Neural progenitor cell (in vitro differentiated cells): ENCODE results near the gene PMPCA. TPM values are rescaled to one million over a fixed set of nuclear protein-coding genes. Genes with fewer than 3 reads are reported as not detected.
A peak's percentile ranks its signal among the peaks of the same experiment; 100 is the strongest.

Source experiments
- DNase-seq: peaks from one replicate; pipeline ENCODE4 v3.0.0-alpha.2; 2016; ENCODE audit warnings: low spot score
- H2AFZ ChIP-seq: fragments of 200-600 bp; sonication (generic); replicated peaks from 2 replicates; pipeline ENCODE4 v1.6.1; 2016; ENCODE audit warnings: antibody characterized with exemption
- H3F3A ChIP-seq: fragments of 200-600 bp; sonication (generic); 2 replicates; pipeline ENCODE4 v1.6.1; 2016; ENCODE audit warnings: antibody characterized with exemption, low read depth
- H3K27ac ChIP-seq: fragments of 200-600 bp; sonication (generic); 2 replicates; pipeline ENCODE4 v1.5.1; 2016; ENCODE audit warnings: mild to moderate bottlenecking
- H3K27me3 ChIP-seq: fragments of 200-600 bp; sonication (generic); 2 replicates; pipeline ENCODE4 v1.6.1; 2016; ENCODE audit warnings: mild to moderate bottlenecking, moderate library complexity
- H3K36me3 ChIP-seq: fragments of 200-600 bp; sonication (generic); 2 replicates; pipeline ENCODE4 v1.5.1; 2016
- H3K4me1 ChIP-seq: fragments of 200-600 bp; sonication (generic); 2 replicates; pipeline ENCODE4 v1.6.1; 2016; ENCODE audit warnings: mixed run types
- H3K4me2 ChIP-seq: fragments of 200-600 bp; sonication (generic); 2 replicates; pipeline ENCODE4 v1.6.1; 2016
- H3K4me3 ChIP-seq: fragments of 200-600 bp; sonication (generic); 2 replicates; pipeline ENCODE4 v1.5.1; 2016
- H3K79me2 ChIP-seq: fragments of 200-600 bp; sonication (generic); 2 replicates; pipeline ENCODE4 v1.6.1; 2016; ENCODE audit warnings: low read depth
- H3K9ac ChIP-seq: fragments of 200-600 bp; sonication (generic); 2 replicates; pipeline ENCODE4 v1.6.1; 2016
- H3K9me3 ChIP-seq: fragments of 200-600 bp; sonication (generic); 2 replicates; pipeline ENCODE4 v1.5.1; 2016; ENCODE audit warnings: low read depth
- H4K20me1 ChIP-seq: fragments of 200-600 bp; sonication (generic); 2 replicates; pipeline ENCODE4 v1.6.1; 2016; ENCODE audit warnings: low read depth
- H3K27ac Mint-ChIP-seq: 3 replicates; pipeline ENCODE4 v1.8.0; 2021; ENCODE audit warnings: mixed read lengths
- H3K27me3 Mint-ChIP-seq: 2 replicates; pipeline ENCODE4 v1.8.0; 2022; ENCODE audit warnings: low read depth, mild to moderate bottlenecking, inconsistent platforms, moderate library complexity, mixed read lengths; ENCODE audit not compliant: insufficient read depth
- H3K36me3 Mint-ChIP-seq: 3 replicates; pipeline ENCODE4 v1.8.0; 2021; ENCODE audit warnings: mixed read lengths
- H3K4me1 Mint-ChIP-seq: 3 replicates; pipeline ENCODE4 v1.8.0; 2021; ENCODE audit warnings: mixed read lengths
- H3K4me3 Mint-ChIP-seq: 3 replicates; pipeline ENCODE4 v1.8.0; 2021; ENCODE audit warnings: mild to moderate bottlenecking, moderate library complexity, mixed read lengths
- H3K9me3 Mint-ChIP-seq: 3 replicates; pipeline ENCODE4 v1.8.0; 2020; ENCODE audit warnings: mixed read lengths
- EZH2 ChIP-seq: fragments of 200-600 bp; sonication (generic); IDR thresholded peaks from 2 replicates; pipeline ENCODE4 v1.6.1; 2017; ENCODE audit warnings: antibody characterized with exemption, mild to moderate bottlenecking, moderate library complexity
- EZH2phosphoT487 ChIP-seq: fragments of 200-600 bp; sonication (generic); IDR thresholded peaks from 2 replicates; pipeline ENCODE4 v1.6.1; 2017; ENCODE audit warnings: antibody characterized with exemption
- total RNA-seq: library from RNA; depleted of rRNA; stranded (reverse); fragments of >200 nt; gene quantifications from 2 replicates; pipeline ENCODE4 v1.2.3, GENCODE V29; 2015; ENCODE audit warnings: low replicate concordance
- TF ChIP-seq, protein P1 (sequence below): fragments of 200-600 bp; sonication (generic); IDR thresholded peaks from 2 replicates; pipeline ENCODE4 v1.5.1; 2017; ENCODE audit warnings: antibody characterized with exemption, mild to moderate bottlenecking

PMPCA gene
- total RNA-seq, 1 donor from 2014 or later, result 51.3 TPM

DNA sequence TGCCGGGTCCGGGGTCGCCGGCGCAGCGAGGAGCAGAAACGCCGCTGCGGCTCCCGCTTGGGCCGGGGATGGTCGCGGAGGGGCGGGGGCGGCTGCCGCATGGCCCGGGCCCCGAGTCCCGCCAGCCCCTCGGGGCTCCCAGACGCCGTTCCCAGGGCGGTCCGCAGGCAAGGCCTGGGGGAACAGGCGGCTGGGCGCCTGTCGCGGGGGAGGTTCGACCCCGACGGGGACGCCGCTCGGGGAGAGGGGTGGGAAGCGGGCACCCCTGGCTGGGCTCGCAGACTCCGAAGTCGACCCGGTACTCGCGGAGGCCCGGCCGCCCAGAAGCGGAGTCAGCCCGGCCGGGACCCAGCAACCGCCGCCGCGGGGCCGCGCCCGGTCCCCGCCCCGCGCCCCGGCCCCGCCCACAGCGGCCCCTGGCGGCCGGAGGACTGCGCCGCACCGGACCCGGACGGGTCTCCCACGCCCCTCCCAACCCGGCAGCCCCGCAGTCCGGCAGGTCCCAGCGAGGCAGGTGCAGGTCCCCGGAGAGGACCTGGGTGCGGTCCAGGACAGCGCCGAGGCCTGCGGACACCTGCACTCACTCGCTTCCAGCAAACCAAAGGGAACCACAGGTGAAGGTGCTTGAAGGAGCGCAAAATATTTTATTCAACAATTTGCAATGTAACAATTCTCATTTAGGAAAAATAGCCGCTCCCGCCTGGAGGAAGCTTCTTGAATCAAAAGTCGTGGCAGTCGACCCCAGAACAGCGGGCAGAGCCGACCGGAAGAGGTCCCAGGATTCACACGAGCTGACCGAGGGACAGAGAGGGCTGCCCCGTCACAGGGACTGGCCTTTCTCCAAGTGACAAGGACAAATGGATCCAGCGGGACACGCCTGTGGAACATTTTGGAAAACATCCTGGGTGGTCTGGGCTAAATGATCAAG is 29.3 kb downstream of the PMPCA start, which contains the start of gene INPP5E:
Gene INPP5E, minus strand, starts transcription at position 365 of the 928 bp plus-strand sequence. CDS start 426 bp downstream, outside the sequence.
- Histone ChIP-seq H3F3A (peaks cover 22% of the 10 kb centered on the region), H3K4me3 (peak within 1 kb of the TSS; percentile 99), H3K27ac (no peak within 1 kb of the TSS), H3K4me2 (peak within 1 kb of the TSS; percentile 98), H3K36me3 (no peaks in the 10 kb centered on the region), H4K20me1 (peaks cover 60% of the 10 kb centered on the region), H3K4me1 (peaks cover 9% of the 10 kb centered on the region), H3K27me3 (no peaks in the 10 kb centered on the region), H3K9me3 (no peaks in the 10 kb centered on the region), H3K79me2 (peaks cover 46% of the 10 kb centered on the region), H3K9ac (peak within 1 kb of the TSS; percentile 86), H2AFZ (peak within 1 kb of the TSS; percentile 89)
- Mint-ChIP-seq H3K9me3 (no peaks in the 10 kb centered on the region), H3K4me3 (peak within 1 kb of the TSS; percentile 90), H3K27me3 (peaks cover 19% of the 10 kb centered on the region), H3K27ac (no peak within 1 kb of the TSS), H3K4me1 (peaks cover 22% of the 10 kb centered on the region), H3K36me3 (peaks cover 23% of the 10 kb centered on the region)
- peak; percentile 86 for DNase-seq
- TF ChIP-seq, protein P1, sequence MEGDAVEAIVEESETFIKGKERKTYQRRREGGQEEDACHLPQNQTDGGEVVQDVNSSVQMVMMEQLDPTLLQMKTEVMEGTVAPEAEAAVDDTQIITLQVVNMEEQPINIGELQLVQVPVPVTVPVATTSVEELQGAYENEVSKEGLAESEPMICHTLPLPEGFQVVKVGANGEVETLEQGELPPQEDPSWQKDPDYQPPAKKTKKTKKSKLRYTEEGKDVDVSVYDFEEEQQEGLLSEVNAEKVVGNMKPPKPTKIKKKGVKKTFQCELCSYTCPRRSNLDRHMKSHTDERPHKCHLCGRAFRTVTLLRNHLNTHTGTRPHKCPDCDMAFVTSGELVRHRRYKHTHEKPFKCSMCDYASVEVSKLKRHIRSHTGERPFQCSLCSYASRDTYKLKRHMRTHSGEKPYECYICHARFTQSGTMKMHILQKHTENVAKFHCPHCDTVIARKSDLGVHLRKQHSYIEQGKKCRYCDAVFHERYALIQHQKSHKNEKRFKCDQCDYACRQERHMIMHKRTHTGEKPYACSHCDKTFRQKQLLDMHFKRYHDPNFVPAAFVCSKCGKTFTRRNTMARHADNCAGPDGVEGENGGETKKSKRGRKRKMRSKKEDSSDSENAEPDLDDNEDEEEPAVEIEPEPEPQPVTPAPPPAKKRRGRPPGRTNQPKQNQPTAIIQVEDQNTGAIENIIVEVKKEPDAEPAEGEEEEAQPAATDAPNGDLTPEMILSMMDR, result peak; percentile 55
- TF ChIP-seq EZH2phosphoT487, result no peak

DNA sequence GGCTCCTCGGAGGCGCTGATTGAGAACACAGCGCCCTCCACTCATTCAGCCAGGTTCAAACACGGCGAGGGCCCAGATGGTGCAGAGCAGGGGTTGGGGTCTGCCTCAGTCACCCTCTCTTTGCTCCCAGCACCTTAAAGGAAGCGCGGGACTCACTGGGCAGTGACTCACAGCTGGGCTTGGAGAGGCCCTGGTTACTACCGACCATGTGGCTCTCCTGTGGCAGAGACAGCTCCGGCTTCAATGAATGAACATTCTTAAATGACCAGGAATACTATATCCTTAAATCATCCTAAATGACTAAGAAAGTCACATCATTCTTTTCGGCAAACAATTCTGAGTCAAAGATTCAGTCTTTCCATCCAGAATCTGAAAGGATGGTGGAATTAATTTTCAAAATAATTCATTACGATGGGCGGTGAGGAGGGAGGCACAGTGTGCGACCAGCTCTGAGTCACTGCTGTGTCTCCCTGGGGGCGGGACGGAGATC is 30.8 kb downstream of the PMPCA start:
- no peaks in the 10 kb centered on the region for H3K27me3 ChIP-seq
- no peak overlapping the region for H3K4me3 ChIP-seq
- H3K4me1 ChIP-seq, result peaks cover 9% of the 10 kb centered on the region
- peak overlapping the region; percentile 84 for H3K4me3 Mint-ChIP-seq
- no peaks in the 10 kb centered on the region for H3K9me3 ChIP-seq
- no peak overlapping the region for H3K4me2 ChIP-seq
- no peak overlapping the region for H3K27ac ChIP-seq
- H3K36me3 ChIP-seq, result no peaks in the 10 kb centered on the region
- H3K79me2 ChIP-seq, result peaks cover 31% of the 10 kb centered on the region
- peaks cover 22% of the 10 kb centered on the region for H3F3A ChIP-seq
- DNase-seq, result no peak
- peaks cover 23% of the 10 kb centered on the region for H3K36me3 Mint-ChIP-seq
- no peak overlapping the region for H2AFZ ChIP-seq
- H4K20me1 ChIP-seq, result peaks cover 45% of the 10 kb centered on the region
- peaks cover 17% of the 10 kb centered on the region for H3K27me3 Mint-ChIP-seq
- peak overlapping the region; percentile 57 for H3K27ac Mint-ChIP-seq
- TF ChIP-seq, protein P1, result no peak
- TF ChIP-seq EZH2phosphoT487 (no peak), EZH2 (no peak)
- H3K9me3 Mint-ChIP-seq, result no peaks in the 10 kb centered on the region
- H3K4me1 Mint-ChIP-seq, result peaks cover 19% of the 10 kb centered on the region
- H3K9ac ChIP-seq, result no peak overlapping the region

DNA sequence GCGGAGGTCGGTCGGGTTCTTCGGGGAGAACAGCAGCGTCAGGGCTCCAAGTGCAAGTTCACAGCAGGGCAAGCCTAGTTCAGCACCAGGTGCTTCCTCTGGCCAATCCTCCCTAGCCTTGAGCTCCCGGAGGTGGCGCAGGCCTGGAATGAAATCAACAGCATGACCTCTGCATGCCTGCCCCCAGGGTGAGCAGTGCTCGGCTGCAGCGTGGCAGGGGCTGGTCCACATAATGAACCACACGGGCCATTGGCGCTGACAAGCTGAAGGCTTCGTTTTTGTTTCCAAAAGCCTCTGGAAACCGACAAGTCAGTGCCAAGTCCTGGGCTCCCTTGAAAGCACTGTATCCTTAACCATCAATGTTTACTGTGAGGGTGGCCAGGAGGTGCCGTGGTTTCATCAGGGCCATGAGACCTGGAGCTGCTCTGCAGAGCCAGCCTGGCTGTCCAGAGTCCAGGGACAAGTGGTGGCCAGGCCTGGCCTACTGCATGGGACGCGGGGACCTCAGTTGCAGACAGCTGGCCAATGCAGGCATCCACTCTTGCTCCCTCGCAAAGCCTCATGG is 31.3 kb downstream of the PMPCA start:
- peaks cover 25% of the 10 kb centered on the region for H3K79me2 ChIP-seq
- DNase-seq, result no peak
- H3K4me2 ChIP-seq, result no peak overlapping the region
- no peak overlapping the region for H2AFZ ChIP-seq
- no peaks in the 10 kb centered on the region for H3K27me3 ChIP-seq
- H3K4me1 Mint-ChIP-seq, result peaks cover 15% of the 10 kb centered on the region
- H3K27ac Mint-ChIP-seq, result peak overlapping the region; percentile 57
- no peak for TF ChIP-seq EZH2phosphoT487
- TF ChIP-seq, protein P1, result no peak
- TF ChIP-seq EZH2, result no peak
- H3K9me3 Mint-ChIP-seq, result no peaks in the 10 kb centered on the region
- peaks cover 9% of the 10 kb centered on the region for H3K4me1 ChIP-seq
- H3K36me3 ChIP-seq, result no peaks in the 10 kb centered on the region
- H3K4me3 ChIP-seq, result no peak overlapping the region
- H3K4me3 Mint-ChIP-seq, result peak overlapping the region; percentile 70
- peaks cover 23% of the 10 kb centered on the region for H3K36me3 Mint-ChIP-seq
- H4K20me1 ChIP-seq, result peaks cover 40% of the 10 kb centered on the region
- no peaks in the 10 kb centered on the region for H3K9me3 ChIP-seq
- no peak overlapping the region for H3K9ac ChIP-seq
- peaks cover 22% of the 10 kb centered on the region for H3F3A ChIP-seq
- peaks cover 17% of the 10 kb centered on the region for H3K27me3 Mint-ChIP-seq
- H3K27ac ChIP-seq, result no peak overlapping the region
